NB4 (cell line): Measurements from ENCODE around the gene NUP98.

Source experiments
- POLR2A ChIP-seq: IDR thresholded peaks from 2 replicates; pipeline ENCODE4 v1.6.1; 2011; ENCODE audit warnings: mild to moderate bottlenecking; ENCODE audit not compliant: insufficient read length; ENCODE audit errors: extremely low read depth
- TF ChIP-seq, protein P1 (sequence below): IDR thresholded peaks from one replicate; pipeline ENCODE4 v1.5.1; 2012; ENCODE audit warnings: low read depth, low read length

DNA sequence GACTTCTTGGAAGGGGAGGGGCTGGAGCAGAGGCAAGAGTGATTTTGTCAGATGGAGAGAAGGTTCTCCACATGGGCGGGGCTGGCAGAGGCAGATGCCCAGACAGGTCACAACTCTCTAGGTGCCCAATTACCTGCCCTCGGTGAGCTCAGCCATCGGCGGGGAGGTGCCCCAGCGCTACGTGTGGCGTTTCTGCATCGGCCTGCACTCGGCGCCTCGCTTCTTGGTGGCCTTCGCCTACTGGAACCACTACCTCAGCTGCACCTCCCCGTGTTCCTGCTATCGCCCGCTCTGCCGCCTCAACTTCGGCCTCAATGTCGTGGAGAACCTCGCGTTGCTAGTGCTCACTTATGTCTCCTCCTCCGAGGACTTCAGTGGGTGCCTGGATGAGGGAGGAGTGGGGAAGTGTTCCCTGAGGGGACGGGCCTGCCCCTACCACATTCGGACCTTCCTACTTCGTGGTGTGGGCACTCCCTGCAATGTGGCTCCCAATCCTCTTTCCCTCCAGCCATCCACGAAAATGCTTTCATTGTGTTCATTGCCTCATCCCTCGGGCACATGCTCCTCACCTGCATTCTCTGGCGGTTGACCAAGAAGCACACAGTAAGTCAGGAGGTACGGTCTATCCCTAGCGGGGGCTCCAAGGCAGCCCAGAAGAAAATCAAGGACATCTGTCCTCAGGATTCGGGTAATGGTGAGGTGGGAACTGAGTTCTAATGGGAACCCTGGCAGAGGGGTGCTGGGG, 26.6 kb upstream of the NUP98 start:
- no peak for TF ChIP-seq POLR2A
- TF ChIP-seq, protein P1, sequence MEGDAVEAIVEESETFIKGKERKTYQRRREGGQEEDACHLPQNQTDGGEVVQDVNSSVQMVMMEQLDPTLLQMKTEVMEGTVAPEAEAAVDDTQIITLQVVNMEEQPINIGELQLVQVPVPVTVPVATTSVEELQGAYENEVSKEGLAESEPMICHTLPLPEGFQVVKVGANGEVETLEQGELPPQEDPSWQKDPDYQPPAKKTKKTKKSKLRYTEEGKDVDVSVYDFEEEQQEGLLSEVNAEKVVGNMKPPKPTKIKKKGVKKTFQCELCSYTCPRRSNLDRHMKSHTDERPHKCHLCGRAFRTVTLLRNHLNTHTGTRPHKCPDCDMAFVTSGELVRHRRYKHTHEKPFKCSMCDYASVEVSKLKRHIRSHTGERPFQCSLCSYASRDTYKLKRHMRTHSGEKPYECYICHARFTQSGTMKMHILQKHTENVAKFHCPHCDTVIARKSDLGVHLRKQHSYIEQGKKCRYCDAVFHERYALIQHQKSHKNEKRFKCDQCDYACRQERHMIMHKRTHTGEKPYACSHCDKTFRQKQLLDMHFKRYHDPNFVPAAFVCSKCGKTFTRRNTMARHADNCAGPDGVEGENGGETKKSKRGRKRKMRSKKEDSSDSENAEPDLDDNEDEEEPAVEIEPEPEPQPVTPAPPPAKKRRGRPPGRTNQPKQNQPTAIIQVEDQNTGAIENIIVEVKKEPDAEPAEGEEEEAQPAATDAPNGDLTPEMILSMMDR: no peak
